ENCODE measurements around the gene PHTF2.

PHTF2 gene

DNA sequence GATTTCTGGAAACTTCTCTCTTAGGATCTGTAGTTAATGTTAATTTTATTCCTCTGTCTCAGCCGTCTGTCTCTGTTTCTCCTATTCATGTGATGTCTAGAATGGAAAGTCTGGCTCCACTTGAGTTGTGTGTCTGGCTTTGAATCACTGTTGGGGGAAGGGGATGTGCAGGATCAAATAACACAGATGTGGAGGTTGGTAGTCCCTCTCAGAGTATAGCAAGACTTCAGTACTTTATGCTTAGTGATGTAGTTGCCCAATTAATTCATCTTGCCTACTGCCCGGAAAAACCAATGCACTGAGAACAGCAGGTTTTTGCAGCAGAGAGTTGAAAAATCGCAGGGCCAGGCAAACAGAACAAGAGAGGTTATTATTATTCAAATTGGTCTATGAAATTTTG is 79.2 kb downstream of the PHTF2 start:
- DNase-seq (ENCODE audit: low spot score), result no peak

DNA sequence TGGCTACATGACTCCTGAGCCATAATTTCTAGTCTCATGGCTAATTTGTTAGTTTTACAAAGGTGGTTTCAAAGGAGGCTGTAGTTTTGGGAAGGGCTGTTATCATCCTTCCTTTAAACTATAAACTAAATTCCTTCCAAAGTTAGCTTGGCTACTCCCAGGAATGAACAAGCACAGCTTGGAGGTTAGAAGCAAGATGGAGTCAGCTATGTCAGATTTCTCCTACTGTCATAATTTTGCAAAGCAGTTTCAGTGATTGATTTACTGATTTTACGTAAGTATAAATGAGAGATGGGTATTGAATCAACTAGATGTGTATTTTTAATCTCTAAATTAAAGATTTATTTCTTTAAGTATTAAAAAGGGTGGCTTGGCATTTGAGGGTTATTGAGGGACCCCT is 79.9 kb downstream of the PHTF2 start:
- no peak for DNase-seq (ENCODE audit: low spot score)

DNA sequence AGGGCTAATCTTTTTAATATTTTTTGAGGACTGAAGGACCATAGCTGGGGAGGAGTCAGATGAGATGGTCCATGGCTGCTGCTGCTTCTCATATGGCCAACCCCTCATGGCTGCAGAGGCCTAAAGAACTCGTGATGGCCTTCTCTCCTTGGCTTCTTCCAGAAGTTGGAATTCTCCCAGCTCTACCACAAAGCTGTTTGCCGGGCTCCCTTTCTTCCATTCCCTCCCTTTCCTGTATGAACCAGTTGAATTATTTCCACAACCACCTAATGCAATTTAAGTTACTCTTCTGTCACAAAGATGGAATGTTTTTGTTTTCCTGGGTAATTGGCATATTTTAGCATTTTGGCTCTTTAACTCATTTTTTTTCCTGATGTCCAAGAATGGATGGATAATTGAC is 80.7 kb downstream of the PHTF2 start:
- no peak for DNase-seq (ENCODE audit: low spot score)

DNA sequence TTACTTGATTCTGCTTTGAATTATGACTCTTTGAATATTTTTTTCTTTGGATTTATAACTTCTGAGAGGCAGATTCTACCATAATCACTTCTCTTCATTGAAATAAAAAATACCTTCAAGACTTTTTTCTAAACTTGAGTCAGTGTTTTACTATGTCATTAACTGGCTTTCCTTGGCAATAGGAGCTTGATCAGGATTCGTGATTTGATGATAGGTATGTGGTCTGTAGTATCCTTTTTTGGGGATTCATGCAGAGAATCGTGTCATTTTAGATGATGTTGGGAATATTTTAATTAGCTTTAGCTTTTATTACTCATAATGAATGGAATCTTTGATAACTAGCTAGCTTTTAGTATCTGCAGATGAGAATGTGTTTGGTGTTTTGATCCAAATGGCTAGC is 83.3 kb downstream of the PHTF2 start:
- DNase-seq (ENCODE audit: low spot score), result no peak

DNA sequence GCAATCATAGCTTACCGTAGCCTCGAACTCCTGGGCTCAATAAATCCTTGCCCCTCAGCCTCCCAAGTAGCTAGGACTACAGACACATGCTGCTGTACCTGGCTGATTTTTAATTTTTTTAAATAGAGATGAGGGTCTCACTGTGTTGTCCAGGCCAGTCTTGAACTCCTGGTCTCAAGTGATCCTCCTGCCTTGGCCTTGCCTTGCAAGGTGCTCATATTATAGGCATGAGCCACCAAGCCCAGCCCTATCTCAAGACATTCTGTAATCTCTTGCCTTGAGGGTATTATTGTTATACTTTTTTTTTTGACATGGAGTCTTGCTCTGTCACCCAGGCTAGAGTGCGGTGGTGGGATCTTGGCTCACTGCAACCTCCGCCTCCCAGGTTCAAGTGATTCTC is 86.6 kb downstream of the PHTF2 start:
- DNase-seq (ENCODE audit: low spot score), result no peak

DNA sequence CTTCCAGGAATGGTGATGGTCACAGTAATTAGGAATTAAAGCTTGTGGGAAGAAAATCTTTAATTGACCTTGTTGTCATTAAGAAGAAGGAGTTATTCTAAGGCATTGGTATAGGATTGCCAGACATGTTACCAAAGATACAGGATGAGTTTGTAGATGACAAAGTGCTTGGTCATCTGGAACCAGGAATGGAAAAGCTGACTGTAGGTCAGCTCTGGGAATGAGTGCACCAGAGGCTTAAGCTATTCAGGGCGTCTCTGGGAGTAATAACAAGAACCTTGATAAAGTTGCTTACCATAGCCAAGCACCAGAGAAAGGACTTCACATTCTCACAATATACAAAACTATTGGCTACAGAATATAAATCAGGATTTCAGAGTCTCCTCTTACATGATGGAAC is 89.0 kb downstream of the PHTF2 start:
- DNase-seq (ENCODE audit: low spot score), result no peak

DNA sequence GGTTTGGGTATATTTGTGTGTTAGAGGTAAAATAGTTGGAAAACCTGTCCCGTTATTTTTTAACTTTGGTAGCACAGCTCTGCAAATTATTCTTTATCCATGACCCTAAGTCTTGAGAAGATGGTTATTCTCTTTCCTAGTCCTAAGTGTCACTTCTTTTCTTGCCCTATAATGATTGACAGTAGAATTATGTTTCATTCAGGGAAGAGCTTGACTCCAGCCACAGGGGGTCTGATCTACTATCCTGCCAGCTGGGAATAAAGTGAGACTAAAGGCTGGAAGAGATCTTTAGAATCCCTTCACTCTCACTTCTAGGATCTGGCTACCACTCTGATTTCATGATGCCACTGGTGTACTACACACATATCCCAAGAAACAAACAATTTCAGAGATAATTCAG is 90.4 kb downstream of the PHTF2 start:
- no peak for DNase-seq (ENCODE audit: low spot score)

DNA sequence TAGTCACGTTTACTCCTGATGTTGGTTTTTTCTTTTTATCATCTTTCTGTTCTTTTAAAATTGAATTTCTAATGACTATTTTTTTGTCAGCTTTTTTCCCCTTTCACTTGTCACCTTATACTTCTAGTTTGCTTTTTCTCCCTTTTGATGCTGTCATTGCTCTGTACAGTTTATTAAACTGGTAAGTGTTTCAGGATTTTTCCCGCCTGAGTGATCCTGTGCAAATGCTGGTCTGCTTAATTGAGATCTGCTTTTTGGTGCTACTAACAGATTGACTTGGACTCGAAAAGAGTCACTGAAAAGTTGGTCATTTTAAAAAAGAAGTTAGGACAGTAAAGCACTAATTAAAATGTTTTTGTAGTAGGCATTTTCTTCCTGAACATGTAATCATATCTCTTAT is 95.2 kb downstream of the PHTF2 start:
- DNase-seq (ENCODE audit: low spot score), result no peak

DNA sequence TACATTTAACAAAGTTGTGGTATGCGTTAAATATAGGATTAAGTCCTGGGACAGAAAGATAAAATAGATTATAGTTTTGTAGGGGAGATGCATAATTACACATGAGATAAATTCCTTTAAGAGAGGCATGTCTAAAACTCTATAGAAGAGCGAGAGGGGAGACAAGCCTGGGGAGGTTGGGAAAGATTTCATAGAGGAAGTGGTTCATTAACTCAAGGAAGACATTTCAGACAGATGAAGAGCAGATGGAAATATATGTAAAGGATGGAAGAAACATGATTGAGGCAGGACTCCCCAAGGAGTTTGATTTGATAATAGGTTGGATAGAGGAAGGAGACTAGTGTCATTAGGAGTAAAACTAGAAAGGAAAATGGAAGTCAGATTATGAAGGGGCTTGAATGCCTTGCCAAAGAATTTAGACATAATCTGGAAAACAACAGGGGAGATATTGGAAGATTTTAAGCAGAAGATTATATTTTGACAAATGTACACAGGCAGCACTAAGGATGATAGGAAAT is 96.1 kb downstream of the PHTF2 start:
- no peak for DNase-seq (ENCODE audit: low spot score)

DNA sequence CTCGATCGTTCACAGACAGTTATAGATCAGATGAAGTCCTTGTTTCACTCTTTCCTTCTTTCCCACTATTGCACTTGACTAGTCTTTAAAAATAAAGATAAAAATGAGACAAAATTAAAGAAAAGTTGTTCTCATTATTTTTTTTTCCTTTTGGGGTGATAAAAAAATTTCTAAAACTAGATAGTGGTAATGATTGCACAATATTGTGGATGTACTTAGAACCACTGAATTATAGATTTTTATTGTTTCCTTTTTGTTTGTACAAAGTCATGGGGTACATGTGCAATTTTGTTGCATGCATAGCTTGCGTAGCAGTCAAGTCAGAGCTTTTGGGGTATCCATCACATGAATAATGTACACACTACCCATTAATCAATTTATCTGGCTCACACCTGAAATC is 97.3 kb downstream of the PHTF2 start:
- DNase-seq (ENCODE audit: low spot score), result no peak

DNA sequence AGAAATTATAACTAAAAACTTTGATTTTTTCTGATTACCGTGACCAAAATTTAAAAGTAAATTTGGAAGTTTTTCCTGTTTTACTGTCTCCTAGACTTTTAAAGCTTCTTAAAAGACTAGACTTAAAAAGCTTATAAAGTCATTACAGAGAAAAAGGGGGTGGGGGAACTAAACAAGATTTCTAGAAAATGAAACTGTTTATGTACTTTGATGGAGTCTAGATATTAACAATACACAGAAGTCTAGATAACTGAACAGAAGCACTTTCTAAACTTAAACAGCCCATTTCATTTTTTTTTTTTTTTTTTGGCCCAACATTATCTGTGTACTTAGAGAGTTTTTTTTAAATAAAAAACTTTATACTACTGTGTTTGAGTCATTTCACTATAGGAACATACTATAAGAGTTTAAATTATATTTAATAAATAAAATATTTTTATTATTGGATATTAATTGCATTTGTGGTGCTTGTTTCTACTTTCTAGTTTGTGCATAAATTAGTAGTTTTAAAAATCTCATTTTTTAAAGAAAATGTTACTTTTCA is 98.5 kb downstream of the PHTF2 start:
- DNase-seq (ENCODE audit: low spot score), result no peak

DNA sequence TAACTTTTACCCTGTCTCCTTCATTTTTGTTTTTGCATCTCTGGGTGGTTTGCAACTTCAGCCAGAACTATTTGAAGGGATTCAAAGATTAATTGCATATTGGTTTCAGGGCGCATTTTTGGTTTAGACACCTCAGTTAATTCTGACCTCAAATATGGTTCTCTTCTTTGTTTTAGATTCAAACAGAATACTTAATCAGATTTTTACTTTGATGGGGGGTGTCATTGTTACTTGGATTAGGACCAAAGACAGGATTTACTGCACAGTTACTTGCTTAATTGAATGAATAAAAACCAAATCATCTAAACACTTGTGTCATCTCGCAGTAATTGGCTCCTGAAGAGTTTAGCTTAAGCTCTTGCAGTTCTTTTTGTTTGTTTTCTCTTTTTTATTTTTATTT is 100.9 kb downstream of the PHTF2 start:
- DNase-seq (ENCODE audit: low spot score), result no peak

DNA sequence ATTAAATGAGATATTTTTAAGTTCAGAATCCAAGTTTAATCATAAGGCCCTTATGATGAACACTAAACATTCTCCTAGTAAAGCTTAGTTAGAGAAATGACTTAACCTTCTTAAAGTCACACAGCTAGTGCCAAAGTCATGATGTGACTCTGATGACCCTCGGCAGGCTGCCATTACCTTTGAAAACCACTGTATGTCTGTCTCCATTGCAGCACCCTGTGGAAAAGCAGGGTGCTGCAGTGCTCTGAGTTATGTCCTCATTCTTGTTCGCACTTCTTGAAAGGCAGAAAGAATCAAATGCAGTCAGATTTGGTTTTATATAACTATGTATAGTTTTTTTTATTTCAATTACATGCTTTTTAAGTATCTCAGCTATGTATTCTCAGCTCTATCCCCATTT is 105.0 kb downstream of the PHTF2 start:
- peak; percentile 21 for DNase-seq (ENCODE audit: low spot score)

DNA sequence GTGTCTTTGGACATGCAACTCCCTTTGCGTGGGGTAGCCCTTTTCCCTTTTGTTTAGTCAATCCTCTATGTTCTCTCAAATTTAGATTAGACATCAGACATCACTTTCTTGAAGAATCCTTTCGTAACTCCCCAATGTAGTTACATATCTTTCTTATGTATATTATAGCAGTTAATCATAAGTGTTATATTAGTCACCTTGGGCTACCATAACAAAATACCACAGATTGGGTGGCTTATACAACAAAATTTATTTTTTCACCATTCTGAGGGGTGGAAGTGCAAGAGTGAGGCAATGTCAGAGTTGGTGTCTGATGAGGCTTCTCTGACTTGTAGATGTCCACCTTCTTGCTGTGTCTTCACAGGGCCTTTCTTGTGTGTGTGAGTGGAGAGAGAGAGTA is 105.7 kb downstream of the PHTF2 start:
- no peak for DNase-seq (ENCODE audit: low spot score)

DNA sequence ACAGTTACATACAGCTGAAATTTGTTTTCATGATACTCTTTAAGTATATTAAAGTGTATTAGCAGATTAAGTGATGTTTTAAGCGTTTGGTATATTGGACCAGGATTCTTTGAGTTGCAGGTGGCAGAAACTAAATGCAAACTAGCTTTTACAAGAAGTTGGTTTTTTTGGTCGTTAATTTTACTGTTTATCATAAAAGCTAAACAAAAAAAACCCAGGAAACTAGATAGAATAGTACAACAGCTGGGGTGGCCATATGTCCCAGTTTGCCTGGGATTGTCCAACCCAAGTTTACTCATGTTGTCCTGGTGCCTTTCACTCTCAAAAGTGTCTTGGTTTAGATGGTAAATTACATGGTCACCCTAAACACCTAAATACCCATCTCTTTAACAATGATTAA is 108.7 kb downstream of the PHTF2 start:
- DNase-seq (ENCODE audit: low spot score), result no peak

DNA sequence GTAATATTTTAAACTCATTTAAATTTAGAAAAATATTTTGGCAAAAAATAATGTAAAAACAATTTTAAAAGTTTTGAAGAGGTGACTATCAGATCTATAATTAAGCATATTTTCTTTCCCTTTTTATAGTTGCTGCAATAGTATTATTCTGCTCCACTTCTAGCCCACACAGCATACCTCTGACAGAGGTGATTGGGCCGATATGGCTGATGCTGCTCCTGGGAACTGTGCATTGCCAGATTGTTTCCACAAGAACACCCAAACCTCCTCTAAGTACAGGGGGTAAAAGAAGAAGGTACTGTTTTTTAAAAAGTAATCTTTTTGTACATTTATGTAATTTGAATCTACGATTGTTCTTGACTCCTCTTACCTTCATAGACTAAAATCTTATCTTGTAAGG is 110.1 kb downstream of the PHTF2 start:
- no peak for DNase-seq (ENCODE audit: low spot score)

DNA sequence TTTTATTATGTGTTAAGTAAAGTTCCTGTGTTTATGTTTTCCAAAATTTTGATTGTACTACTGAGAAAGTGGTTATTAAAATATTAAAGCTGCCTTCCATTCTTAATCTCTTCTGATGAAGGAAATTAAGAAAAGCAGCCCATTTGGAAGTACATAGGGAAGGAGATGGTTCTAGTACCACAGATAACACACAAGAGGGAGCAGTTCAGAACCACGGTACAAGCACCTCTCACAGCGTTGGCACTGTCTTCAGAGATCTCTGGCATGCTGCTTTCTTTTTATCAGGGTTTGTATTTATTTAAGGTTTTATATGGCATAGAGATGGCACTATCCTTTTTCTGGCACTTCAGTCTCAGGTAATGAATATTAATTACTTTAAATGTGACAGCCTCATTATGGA is 111.6 kb downstream of the PHTF2 start:
- no peak for DNase-seq (ENCODE audit: low spot score)

DNA sequence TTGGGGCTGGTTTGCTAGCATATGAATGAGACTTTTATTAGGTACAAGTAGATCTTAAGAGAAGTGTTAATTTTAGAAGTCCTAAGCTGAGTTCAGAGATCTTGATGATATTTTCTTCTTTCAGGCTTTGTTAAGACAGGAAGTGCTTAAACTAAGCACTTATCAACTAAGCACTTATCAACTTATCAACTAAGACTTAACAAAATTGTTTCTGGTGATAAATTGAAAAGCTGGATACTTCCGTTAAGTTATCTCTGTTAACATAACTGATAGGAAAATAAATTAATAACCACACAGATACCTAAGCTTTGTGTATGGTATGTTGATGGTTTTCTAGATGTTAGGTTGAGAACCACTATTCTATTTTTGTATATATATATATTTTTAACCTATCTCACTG is 113.7 kb downstream of the PHTF2 start:
- no peak for DNase-seq (ENCODE audit: low spot score)

DNA sequence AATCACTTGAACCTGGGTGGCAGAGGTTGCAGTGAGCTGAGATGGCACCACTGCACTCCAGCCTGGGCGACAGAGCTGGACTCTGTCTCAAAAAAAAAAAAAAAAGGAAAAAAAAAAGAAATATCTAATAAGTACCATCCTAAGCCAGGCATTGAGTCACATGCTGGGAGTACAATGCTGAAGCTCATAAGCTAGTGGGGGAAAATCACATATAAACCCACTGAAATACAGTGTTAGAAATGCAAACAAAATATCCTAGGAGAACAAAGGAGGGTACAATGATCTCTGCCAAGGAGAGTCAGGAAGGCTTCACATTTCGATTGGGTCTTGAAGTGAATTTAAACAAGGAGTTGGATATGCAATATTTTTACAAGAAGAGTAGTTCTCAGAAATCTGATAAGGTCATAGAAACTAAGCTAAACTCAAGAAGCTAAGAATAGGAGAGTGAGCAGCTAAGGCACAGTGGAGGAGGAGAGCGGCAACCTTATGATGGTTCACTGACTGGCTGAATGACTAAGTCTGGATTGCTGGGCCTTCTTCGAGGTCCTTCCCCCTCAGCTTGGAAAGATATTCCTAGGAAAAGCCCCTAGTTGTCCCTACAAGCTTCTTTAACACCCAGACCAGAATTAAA is 115.5 kb downstream of the PHTF2 start:
- no peak for DNase-seq (ENCODE audit: low spot score)

DNA sequence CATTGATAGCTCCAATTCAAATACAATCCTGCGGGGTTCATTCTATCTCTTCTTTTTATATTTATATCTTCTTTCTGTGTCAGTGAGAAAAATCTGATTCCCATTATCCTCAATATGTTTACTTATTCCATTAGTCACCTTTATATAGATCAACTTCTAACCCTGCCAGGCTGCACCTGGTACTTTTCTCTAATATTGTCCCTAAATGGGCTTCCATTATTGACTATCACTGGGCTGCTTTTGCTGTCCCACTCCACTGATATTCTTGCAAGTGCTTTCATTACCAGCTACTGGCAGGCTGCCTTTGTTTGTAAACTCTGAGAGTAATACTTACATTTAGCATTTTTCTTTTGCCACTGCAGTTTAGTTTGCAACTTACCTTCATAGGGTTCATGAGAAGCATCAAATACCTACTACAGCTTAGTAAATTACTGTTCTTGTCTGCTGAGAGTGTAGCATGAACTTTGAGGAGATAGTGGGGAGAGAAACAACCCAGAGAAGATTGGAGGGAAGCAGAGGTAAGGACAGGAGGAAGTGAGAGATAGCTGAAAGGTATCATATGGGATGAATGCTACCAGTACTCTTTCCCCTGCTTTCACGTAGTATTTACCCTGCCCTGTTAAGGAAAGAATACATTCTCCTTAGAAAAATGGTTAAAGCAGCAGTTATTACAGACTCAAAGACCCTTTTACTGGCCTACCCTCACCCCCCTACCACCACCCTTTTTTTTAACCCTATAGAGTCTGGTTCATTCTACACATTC is 119.1 kb downstream of the PHTF2 start:
- DNase-seq (ENCODE audit: low spot score), result no peak

DNA sequence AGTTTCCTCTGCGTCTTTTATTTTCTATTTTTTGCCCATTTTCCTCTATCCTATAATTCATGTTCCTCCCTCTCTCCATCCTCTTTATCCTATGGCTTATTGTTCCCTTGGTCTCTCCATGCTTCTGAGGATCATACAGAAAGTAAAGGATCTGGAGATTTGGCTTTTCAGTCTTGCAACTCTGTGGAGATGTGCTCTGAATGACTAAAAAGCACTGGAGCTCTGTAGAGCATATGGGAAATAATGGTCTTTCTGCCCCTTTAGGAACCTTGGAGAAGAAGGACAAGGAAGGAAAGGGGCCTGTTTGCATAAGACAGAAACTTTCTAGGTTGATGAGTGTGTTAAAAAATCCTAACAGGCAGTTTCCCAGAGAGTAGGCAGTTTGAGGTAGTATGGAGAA is 120.1 kb downstream of the PHTF2 start:
- no peak for DNase-seq (ENCODE audit: low spot score)

DNA sequence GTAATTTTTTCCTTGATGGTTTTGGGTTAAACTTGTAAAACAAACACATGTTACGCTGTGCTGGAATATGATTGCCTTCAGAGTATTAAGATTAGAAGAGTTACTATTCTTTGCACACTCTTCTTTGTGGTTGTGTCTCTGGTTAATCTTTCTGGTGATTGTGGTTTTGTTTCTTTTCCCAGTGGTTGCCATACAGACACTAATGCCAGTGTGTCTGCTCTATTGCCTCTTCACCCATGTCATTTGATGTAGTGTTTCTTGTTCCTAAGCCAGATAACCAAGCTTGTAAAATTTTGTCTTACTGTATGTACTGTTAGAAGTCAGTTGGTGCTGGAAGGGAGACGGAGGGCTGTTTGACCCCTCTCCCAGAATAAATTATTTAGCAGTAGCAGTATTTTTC is 124.8 kb downstream of the PHTF2 start:
- DNase-seq (ENCODE audit: low spot score), result no peak

DNA sequence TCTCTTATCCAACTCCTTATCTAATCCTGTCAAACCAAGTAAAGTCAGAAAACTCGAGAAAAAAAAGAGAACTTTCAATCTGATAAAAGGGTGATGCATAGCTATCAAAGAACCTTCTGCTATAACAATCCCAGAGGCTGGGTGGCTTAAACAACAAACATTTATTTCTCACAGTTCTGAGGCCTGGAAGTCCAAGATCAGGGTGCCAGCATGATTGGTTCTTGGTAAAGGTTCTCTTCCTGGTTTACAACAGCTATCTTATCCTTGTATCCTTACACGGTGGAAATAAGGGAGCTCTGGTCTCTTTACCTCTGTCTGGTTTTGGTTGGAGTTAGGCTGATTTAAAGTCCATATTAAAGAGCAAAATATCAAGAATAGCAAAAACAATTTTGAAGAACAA is 131.9 kb downstream of the PHTF2 start:
- DNase-seq (ENCODE audit: low spot score), result no peak

DNA sequence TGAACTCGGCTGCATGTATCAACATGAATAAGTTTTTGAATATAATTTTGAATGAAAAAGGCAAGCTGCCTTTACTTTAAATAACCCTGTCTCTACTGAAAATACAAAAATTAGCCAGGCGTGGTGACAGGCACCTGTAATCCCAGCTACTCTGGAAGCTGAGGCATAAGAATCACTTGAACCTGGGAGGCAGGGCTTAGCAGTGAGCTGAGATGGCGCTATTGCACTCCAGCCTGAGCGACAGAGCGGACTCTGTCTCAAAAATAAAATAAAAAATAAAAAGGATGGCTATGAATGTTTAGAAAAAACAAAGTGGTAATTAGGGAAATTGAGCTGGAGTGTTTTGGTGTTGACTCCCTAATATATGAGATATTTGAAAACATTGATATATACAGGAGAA is 133.3 kb downstream of the PHTF2 start:
- DNase-seq (ENCODE audit: low spot score), result no peak

Measured in germinal center (tissue), 1 donor.